Measurements from ENCODE around the gene WNK2.

Gene WNK2

DNA sequence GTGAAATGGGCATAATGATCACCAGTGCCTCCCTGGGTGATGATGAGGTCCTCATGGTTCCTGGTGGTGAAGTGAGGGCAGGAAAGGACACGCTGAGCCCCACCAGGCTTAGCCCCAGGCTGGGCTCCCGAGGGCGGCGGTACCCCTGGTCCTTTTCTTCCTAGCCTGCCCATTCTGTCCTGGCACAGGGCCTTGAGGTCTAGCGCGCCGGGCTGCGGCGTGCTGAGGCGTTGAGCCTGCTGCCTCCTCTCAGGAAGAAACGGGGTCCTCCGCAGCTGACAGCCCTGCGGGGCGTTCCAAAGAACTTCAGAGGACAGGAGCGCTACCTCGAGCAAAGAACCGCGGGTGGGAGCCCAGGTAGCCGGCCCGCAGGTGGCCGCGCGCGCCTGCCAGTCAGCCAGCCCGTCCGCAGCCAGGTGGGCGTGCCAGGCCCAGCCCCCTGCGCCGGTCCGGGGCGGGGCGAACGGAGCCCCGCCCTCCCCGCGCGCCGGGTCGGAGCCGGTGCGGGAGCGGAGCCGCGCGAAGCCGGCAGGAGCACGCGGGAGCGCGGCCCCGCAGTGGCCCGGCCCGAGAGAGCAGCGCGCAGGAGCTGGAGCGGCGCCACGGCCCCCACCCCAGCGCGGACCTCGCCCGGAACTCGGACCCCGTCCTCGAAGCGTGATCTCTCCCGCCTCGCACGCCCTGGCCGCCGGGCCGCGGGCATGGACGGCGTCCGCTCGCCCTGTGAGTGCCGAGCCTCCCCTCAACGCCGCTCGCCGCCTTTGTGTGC is at the start of gene WNK2:
Gene WNK2, plus strand, starts transcription at position 477 of the 769 bp plus-strand sequence. CDS start 791 bp downstream, outside the sequence.
- peak within 1 kb of the TSS; percentile 41; the same call in 1 of the 2 replicates for H3K27ac ChIP-seq (ENCODE audit: extremely low read depth, low read depth, low read length)
- ChIA-PET CTCF (interaction anchor here (1.0 kb wide), 1 partner anchor 383 kb away, joined by 3 read pairs; no protein-coding TSS in a partner anchor), POLR2A (no interaction called here)
- H3K4me1 ChIP-seq (ENCODE audit: control insufficient read depth, insufficient read depth, low read length), result no peaks in the 10 kb centered on the region
- H3K36me3 ChIP-seq (ENCODE audit: control insufficient read depth in 2 of 2, insufficient read depth in 1 of 2, low read length in 2 of 2), result no peaks in the 10 kb centered on the region
- peak within 1 kb of the TSS; percentile 45 for H3K4me3 ChIP-seq (ENCODE audit: low read depth, low read length)
- TF ChIP-seq KLF17 (tag by site-specific recombination; IDR thresholded peaks at IDR 0.05) (no peak), GLI2 (tag by site-specific recombination; IDR thresholded peaks at IDR 0.05; ENCODE audit: borderline replicate concordance, low read depth) (no peak), KLF9 (tag by site-specific recombination; IDR thresholded peaks at IDR 0.05; ENCODE audit: low read depth) (0 out of 2 replicates have a peak, but pooled peaks have one; percentile 39), BCL11B (tag by site-specific recombination; IDR thresholded peaks at IDR 0.05; ENCODE audit: low read depth) (no peak), ZBTB8A (tag by site-specific recombination; IDR thresholded peaks at IDR 0.05) (peak; percentile 33), ZNF600 (tag by site-specific recombination; IDR thresholded peaks at IDR 0.05) (no peak), ZNF621 (tag by site-specific recombination; IDR thresholded peaks at IDR 0.05) (no peak), MYNN (tag by site-specific recombination; IDR thresholded peaks at IDR 0.05; ENCODE audit: borderline replicate concordance) (no peak), ZNF132 (tag by site-specific recombination; IDR thresholded peaks at IDR 0.05; ENCODE audit: borderline replicate concordance) (no peak), EGR2 (tag by site-specific recombination; IDR thresholded peaks at IDR 0.05; ENCODE audit: low read depth) (no peak), ZNF19 (tag by site-specific recombination; IDR thresholded peaks at IDR 0.05; ENCODE audit: low read depth) (no peak), ZNF335 (tag by site-specific recombination; conservative IDR thresholded peaks at IDR 0.05) (peak; percentile 49), ZIC2 (tag by site-specific recombination; IDR thresholded peaks at IDR 0.05) (peak; percentile 14; the same call in 1 of the 2 replicates), ZNF157 (tag by site-specific recombination; IDR thresholded peaks at IDR 0.05) (no peak)
- TF ChIP-seq, protein P1, sequence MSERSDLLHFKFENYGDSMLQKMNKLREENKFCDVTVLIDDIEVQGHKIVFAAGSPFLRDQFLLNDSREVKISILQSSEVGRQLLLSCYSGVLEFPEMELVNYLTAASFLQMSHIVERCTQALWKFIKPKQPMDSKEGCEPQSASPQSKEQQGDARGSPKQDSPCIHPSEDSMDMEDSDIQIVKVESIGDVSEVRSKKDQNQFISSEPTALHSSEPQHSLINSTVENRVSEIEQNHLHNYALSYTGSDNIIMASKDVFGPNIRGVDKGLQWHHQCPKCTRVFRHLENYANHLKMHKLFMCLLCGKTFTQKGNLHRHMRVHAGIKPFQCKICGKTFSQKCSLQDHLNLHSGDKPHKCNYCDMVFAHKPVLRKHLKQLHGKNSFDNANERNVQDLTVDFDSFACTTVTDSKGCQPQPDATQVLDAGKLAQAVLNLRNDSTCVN (tag by site-specific recombination; optimal IDR thresholded peaks at IDR 0.05), result peak; percentile 50
- TF ChIP-seq, protein P2, sequence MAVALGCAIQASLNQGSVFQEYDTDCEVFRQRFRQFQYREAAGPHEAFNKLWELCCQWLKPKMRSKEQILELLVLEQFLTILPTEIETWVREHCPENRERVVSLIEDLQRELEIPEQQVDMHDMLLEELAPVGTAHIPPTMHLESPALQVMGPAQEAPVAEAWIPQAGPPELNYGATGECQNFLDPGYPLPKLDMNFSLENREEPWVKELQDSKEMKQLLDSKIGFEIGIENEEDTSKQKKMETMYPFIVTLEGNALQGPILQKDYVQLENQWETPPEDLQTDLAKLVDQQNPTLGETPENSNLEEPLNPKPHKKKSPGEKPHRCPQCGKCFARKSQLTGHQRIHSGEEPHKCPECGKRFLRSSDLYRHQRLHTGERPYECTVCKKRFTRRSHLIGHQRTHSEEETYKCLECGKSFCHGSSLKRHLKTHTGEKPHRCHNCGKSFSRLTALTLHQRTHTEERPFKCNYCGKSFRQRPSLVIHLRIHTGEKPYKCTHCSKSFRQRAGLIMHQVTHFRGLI (tag by site-specific recombination; IDR thresholded peaks at IDR 0.05), result peak; percentile 99
- H3K9me3 ChIP-seq (ENCODE audit: control insufficient read depth, insufficient read depth, low read depth, low read length), result no peaks in the 10 kb centered on the region

- Histone ChIP-seq H3K4me1 (ENCODE audit: control insufficient read depth, insufficient read depth, low read length) (0 out of 2 replicates have a peak, but pooled peaks cover 2% of the 10 kb centered on the region), H3K4me3 (ENCODE audit: low read depth, low read length) (peak overlapping the region; percentile 80), H3K27ac (ENCODE audit: extremely low read depth, low read depth, low read length) (peak overlapping the region; percentile 76; the same call in 1 of the 2 replicates), H3K9me3 (ENCODE audit: control insufficient read depth, insufficient read depth, low read depth, low read length) (no peaks in the 10 kb centered on the region), H3K36me3 (ENCODE audit: control insufficient read depth in 2 of 2, insufficient read depth in 1 of 2, low read length in 2 of 2) (peaks cover 0 to 8% of the 10 kb centered on the region in 2 experiments; a peak in 1 of 3 replicates)
- CTCF ChIA-PET, result interaction anchor here (0.9 to 3.1 kb wide), 3 partner anchors 15 to 26 kb away, joined by 3 to 15 read pairs (median 4); no protein-coding TSS in a partner anchor
- POLR2A ChIA-PET, result interaction anchor here (0.8 to 1.7 kb wide), 6 partner anchors 9 to 39 kb away, joined by 3 to 23 read pairs (median 6); partner anchors contain the start of gene CARD19
- TF ChIP-seq ZNF266 (tag by site-specific recombination; IDR thresholded peaks at IDR 0.05; ENCODE audit: low read depth) (no peak), SCRT1 (tag by site-specific recombination; IDR thresholded peaks at IDR 0.05; ENCODE audit: borderline replicate concordance) (peak; percentile 84), YY2 (tag by site-specific recombination; IDR thresholded peaks at IDR 0.05) (no peak), HIC1 (tag by site-specific recombination; IDR thresholded peaks at IDR 0.05) (0 out of 2 replicates have a peak, but pooled peaks have one; percentile 48), SCRT2 (tag by site-specific recombination; IDR thresholded peaks at IDR 0.05) (peak; percentile 95), ZFHX2 (tag by site-specific recombination; conservative IDR thresholded peaks at IDR 0.05) (0 out of 2 replicates have a peak, but pooled peaks have one; percentile 3)
- TF ChIP-seq, protein P3, sequence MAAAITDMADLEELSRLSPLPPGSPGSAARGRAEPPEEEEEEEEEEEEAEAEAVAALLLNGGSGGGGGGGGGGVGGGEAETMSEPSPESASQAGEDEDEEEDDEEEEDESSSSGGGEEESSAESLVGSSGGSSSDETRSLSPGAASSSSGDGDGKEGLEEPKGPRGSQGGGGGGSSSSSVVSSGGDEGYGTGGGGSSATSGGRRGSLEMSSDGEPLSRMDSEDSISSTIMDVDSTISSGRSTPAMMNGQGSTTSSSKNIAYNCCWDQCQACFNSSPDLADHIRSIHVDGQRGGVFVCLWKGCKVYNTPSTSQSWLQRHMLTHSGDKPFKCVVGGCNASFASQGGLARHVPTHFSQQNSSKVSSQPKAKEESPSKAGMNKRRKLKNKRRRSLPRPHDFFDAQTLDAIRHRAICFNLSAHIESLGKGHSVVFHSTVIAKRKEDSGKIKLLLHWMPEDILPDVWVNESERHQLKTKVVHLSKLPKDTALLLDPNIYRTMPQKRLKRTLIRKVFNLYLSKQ (tag by site-specific recombination; IDR thresholded peaks at IDR 0.05; ENCODE audit: borderline replicate concordance), result no peak
Measured at GRCh38 chr9:93134740-93135444, 49.0 kb upstream of the WNK2 start.

Measured in HEK293 (cell line).